Activated naive CD4-positive, alpha-beta T cell treated with anti-CD3 and anti-CD28 coated beads, Interleukin-2, amount 10 ng/mL, durations not matched to agents 5 hours and 36 hours (primary cell): ENCODE results near the gene ASB2. TPM values are rescaled to one million over a fixed set of nuclear protein-coding genes. Genes with fewer than 3 reads are reported as not detected.

ENCODE experiments used
- microRNA-seq: library from miRNA; unstranded; fragments of <30 nt; microRNA quantifications from one replicate; pipeline ENCODE4 v1.2.0, GENCODE V29; 2022; ENCODE audit warnings: borderline microRNAs expressed, borderline replicate concordance
- total RNA-seq, 2 experiments: library from RNA; stranded (reverse); gene quantifications; one replicate each; pipeline ENCODE4 v1.2.3, GENCODE V29; 2021

The ASB2 gene
- 10 to 100 TPM; 22.9 to 24.2 TPM for total RNA-seq

GRCh38 chr14:93976477-93977057 is at the start of gene ASB2:
ASB2 (minus strand) TSS chr14:93976570; CDS start chr14:93964539, 12,031 bp downstream.

GRCh38 chr14:93997082-93997481 is 20.7 kb upstream of the ASB2 start, which contains the start of gene CCDC197:
CCDC197 (plus strand) TSS chr14:93997301; CDS start chr14:93998132, 831 bp downstream.

GRCh38 chr14:93926873-93927799 is 49.2 kb downstream of the ASB2 start, which contains the start of gene FAM181A:
FAM181A (plus strand) TSS chr14:93927344; CDS start chr14:93928286, 942 bp downstream.

Small RNAs within 50 kb of the gene (microRNA-seq; reads per million reads assigned to microRNA genes)
- not detected for gene MIR4506

Other genes starting within 250 kb of the ASB2 start
- gene PRIMA1, start 188.1 kb downstream of the ASB2 start, total RNA-seq, result not detected
- gene FAM181A, start 49.2 kb downstream of the ASB2 start, total RNA-seq, result not detected
- not detected for gene CCDC197, start 20.7 kb upstream of the ASB2 start, total RNA-seq
- 1 to 10 TPM; 1.8 to 2.4 TPM for gene OTUB2, start 49.8 kb upstream of the ASB2 start, total RNA-seq
- 100 to 1,000 TPM; 198 to 201 TPM for gene DDX24, start 104.6 kb upstream of the ASB2 start, total RNA-seq
- gene IFI27L1, start 104.7 kb upstream of the ASB2 start, total RNA-seq, result 10 to 100 TPM; 25.3 to 25.7 TPM
- 1 to 10 TPM; 1.6 to 3.4 TPM for gene IFI27, start 134.2 kb upstream of the ASB2 start, total RNA-seq
- 10 to 100 TPM; 82.9 to 87.0 TPM for gene IFI27L2, start 153.0 kb upstream of the ASB2 start, total RNA-seq
- 1 to 10 TPM; 2.6 to 3.0 TPM for gene PPP4R4, start 197.8 kb upstream of the ASB2 start, total RNA-seq